Fibroblast of skin of right quadriceps (primary cell): ENCODE measurements around the gene MEI1.
"Not testable (repeated sequence)": the region's sequence is repeated elsewhere in the genome, so short reads cannot be mapped to it uniquely, and the experiment has no call there.

Experiments used
- DNase-seq: peaks from one replicate; pipeline ENCODE4 v3.0.0-alpha.2; 2013

Gene MEI1

DNA sequence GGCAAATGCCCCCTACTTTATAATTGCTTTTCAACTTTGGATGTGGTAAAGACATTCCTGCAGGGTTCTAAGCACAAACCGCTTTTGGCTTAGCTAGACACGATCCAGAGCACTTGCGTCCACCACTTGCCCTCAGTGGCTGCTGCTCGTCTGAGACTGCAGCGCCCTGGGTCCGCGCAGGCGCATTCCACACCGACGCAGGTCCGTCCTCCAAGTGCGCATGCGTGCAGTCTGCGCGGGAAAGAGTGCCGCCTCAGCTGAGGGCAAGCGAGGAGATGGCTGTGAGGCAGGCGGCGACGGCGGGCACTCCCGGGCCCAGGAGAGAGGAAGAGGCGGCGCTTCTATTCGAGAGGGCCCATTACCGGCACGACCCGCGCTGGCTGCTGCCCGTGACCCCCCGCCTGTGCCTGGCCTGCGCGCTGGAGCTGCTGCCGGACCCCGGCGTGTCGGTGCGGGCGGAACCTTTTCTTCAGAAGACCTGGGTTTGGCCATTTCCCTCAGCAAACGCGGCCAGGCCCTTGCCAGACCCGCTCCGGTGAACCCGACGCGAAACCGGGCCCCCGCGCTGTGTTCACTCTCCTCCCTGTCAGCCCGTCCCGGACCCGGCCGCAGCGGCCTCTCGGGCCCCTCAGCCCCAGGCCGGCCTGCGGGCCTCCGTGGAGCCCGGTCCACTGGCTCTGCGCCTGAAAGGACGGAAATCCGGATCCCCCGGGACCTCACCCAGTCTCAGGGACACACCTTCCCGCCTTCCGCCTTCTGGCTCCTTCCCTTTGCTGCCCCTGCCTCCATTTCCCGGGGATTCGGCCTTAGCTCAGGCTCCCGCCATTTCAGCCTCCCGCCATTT is at the start of gene MEI1:
MEI1 (plus strand) TSS at position 240 of the 844 bp plus-strand sequence; CDS start at position 276, 36 bp downstream.
- peak; percentile 77 for DNase-seq

- no peak for DNase-seq
These were observed 49.1 kb upstream of the MEI1 start for GRCh38 chr22:41650229-41650628.

GRCh38 chr22:41650821-41651220 is 48.5 kb upstream of the MEI1 start:
- no peak for DNase-seq

GRCh38 chr22:41654322-41654721 is 45.0 kb upstream of the MEI1 start:
- no peak for DNase-seq

DNA sequence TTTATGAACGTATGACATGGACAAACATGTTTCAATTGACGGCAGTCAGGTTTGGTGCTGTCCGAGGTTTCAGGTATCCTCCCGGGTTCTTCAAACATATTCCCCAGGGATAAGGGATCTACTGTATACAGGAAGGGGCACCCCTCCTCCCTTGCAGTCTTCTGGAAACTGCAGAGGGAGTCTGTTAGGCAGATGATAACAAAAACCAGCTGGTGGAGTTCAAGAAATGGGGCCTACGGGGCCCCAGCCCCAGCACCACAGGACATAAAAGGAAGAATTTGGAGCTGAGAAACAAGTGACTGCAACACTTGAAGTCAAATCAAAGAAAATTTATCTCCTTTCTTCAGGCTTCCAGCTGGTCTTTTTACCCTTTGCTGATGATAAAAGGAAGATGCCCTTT is 42.7 kb upstream of the MEI1 start:
- DNase-seq, result peak; percentile 45

DNA sequence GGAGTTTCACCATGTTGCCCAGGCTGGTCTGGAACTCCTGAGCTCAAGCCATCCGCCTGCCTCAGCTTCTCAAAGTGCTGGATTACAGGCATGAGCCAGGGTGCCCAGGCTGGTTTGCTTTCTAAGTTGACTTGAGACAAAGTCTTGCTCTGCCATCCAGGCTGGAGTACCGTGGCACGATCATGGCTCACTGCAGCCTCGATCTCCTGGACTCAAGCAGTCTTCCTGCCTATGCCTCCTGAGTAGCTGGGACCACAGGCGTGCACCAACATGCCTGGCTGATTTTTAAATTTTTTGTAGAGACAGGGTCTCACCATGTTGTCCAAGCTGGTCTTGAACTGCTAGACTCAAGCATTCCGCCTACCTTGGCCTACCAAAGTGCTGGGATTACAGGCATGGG is 41.6 kb upstream of the MEI1 start:
- no peak for DNase-seq

- DNase-seq, result no peak
These were observed 40.4 kb upstream of the MEI1 start for GRCh38 chr22:41658869-41659268.

DNA sequence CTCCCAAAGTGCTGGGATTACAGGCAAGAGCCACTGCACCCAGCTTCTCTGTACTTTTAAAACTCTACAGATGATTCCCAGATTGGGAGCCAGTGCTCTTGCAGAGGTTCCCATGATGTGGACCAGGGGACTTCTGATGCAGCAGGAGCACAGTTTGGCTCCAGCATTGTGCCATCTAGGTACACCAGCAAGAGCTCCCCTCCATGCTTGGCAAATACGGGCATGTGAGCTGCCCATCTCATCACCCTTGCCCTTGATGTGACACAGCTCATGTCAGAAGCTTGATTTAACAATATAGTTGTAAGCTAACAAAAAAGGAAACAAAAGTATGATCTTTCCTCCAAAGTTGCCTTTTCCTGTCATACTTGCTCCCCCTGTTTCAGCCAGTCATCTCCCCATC is 39.4 kb upstream of the MEI1 start:
- DNase-seq, result no peak

DNA sequence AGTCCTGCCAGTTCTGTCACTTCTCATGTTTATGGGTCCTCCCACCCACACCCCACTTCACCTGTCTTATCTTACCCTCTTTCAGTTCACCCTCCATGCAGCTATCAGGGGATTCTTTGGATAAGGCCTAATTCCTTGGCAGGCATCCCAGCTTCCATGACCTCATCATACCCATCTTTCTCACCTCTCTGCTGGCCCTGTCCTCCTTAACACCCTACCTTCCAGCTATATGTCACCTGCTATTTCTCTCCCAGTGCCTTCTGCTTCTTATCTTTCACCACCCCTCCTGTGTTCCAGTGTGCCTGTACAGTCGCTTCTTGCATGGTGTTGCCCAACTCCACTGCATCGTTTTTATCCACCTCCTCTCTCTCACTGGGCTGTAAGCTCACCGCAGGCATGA is 38.9 kb upstream of the MEI1 start:
- no peak for DNase-seq

DNA sequence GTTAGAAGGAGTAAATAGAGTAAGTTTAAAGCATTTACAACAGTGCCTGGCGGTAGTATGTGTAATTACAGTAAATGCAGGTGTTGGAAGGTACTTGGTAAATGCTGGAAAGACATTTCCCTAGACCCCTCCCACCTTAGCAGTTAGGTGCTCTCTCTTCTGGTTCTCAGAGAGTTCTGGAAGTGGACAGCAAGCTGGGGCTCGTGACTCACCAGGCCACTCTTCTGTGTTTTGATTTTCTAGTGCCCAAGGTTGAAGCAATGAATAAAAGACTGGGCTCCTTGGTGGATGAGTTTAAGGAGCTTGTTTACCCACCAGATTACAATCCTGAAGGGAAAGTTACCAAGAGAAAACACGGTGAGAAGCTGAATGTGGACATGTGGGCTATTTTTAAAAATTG is 38.2 kb upstream of the MEI1 start:
- no peak for DNase-seq

DNA sequence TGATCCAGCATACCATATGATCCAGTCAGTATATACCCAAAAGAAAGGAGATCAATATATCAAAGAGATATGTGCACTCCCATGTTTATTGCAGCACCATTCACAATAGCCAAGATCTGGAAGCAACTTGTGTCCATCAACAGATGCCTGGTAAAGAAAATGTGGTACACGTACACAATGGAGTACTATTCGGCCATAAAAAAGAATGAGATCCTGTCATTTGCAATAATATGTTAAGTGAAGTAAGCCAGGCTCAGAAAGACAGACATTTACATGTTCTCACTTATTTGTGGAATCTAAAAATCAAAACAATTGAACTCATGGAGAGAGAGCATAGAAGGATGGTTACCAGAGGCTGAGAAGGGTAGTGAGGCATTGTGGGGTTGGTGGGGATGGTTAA is 37.6 kb upstream of the MEI1 start:
- no peak for DNase-seq

GRCh38 chr22:41663594-41663993 is 35.7 kb upstream of the MEI1 start:
- not testable (repeated sequence) for DNase-seq

DNA sequence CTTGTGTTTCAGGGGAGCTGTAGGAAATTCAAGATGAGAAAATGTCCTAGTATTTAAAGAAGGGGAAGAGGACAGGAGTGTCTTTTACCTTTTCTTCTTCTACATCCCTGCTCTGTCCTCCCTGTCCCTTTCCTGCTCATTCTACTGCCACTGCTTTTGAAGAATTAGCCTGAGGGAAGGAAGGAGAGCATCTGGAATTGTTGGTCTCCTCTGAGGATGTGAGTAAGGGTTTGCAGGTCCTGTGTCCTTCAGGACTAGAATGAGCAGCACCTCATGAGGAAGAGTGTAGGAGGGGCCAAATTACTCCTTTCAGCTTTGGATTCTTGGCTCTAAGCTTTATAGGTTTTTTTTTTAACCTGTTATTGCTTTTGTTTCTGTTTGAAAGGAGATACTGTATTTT is 34.8 kb upstream of the MEI1 start:
- no peak for DNase-seq

DNA sequence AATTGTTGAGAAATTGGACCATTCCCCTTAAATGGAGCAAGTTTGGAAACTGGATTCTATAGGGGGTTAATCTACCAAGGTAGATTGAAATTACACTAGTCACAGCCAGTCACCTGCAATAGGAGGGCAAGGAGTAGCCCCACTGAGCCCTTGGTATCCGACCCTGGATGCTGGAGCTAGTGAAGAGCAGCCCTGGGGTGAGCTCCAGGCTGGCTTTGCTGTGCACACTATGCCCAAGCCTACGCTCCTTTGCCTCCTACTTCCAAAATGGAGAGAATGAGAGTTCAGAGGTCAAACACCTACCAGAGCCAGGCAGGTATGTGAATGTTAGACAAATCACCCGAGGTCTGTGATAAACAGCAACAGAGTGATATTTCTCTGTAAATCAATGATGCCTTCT is 34.4 kb upstream of the MEI1 start:
- DNase-seq, result no peak

DNA sequence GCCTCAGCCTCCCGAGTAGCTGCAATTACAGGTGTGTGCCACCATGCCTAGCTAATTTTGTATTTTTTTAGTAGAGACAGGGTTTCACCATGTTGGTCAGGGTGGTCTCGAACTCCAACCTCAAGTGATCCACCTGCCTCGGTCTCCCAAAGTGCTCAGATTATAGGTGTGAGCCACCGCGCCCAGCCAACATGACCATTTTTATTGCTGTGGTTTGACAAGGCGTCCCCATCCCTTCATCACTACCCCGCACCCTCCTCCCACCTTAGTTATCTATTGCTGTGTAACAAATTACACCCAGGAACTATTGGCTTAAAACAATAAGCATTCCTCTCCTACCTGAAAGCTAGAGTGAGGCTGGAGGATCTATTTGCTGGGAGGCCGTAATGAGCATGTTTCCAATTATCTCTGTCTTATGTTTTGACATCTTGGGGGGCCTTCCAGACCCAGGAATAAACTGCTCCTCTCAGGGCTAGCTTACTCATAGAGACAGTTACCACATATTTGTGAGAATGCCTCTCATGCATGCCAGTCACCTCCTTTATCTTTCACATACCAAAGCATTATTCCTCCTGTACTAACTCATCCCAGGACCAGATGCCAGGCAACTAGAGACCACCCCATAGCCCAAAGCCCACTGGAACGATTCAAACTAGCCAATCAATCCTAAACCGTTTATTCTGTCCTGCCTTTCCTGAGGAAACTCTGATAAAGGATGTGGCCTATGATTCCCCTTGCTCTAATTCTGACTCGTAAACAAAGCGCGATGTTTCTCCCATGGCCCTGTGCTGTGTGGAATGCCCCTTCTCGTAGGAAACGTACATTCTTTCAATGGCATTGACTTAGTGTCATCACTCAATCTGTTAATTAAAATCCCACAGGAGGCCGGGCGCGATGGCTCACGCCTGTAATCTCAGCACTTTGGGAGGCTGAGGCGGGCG is 30.1 kb upstream of the MEI1 start:
- DNase-seq, result peak; percentile 92

DNA sequence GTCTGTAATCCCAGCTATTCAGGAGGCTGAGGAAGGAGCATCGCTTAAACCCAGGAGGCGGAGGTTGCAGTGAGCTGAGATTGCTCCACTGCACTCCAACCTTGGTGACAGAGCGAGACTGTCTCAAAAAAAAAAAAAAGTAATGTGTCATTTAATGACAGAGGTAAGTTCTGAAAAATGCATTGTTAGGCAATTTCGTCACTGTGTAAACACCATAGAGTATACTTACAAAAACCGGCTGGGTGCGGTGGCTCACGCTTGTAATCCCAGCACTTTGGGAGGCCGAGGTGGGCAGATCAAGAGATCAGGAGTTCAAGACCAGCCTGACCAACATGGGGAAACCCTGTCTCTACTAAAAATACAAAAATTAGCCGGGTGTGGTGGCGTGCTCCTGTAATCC is 27.2 kb upstream of the MEI1 start:
- DNase-seq, result not testable (repeated sequence)

- no peak for DNase-seq
These were observed 26.4 kb upstream of the MEI1 start for GRCh38 chr22:41672780-41673509.

- DNase-seq, result no peak
These were observed 24.4 kb upstream of the MEI1 start for GRCh38 chr22:41674846-41675340.

DNA sequence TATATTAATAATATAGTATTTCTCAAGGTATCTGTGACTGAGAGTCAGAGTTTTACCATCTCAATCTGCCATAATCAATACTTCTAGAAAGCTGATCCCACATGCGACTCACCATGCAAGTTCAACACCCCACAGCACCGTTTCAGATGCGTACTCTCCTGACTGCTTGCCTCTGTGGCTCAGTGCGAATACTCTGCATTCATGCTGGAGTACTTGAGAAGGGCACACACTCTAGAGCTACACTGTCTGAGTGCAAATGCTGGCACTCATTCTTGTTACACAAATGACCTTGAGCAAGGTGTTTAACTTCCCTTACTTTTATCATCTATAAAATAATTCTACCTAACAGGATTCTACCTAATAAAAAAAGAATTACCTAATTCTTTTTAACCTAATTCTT is 23.2 kb upstream of the MEI1 start:
- DNase-seq, result no peak

GRCh38 chr22:41681616-41682015 is 17.7 kb upstream of the MEI1 start:
- DNase-seq, result no peak

DNA sequence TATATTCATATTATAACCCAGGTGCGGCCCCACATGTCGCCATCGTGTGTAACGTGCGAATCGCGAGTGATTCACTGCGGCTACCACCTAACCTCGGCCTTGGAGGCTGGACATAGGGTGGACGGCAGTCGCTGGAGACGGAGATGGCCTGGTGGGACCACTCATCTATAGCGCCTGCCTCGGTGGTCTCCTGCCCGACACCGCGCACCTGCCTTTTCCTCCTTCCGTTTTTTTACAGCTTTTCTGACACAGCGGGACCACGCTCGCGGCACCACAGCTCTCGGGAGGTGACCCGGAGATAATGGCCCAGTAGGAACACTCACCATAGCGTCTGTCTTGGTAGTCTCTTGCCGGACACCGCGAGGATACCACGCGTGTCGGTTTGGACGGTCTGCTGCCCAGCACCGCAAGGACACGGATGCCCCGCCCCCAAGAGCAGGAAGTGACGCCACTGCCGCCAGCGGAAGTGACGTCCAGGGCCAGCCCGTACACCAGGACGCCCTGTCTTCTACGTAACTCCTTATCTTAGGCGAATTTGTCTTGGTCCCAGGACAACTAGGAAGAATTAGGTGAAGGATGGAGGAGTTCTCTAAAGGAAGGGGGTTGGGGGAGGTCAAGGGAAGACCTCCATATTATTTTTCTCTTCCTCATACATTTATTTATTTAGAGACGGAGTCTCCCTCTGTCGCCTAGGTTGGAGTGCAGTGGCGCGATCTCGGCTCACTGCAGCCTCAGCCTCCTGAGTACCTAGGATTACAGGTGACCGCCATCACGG is 17.1 kb upstream of the MEI1 start:
- peak; percentile 81 for DNase-seq

DNA sequence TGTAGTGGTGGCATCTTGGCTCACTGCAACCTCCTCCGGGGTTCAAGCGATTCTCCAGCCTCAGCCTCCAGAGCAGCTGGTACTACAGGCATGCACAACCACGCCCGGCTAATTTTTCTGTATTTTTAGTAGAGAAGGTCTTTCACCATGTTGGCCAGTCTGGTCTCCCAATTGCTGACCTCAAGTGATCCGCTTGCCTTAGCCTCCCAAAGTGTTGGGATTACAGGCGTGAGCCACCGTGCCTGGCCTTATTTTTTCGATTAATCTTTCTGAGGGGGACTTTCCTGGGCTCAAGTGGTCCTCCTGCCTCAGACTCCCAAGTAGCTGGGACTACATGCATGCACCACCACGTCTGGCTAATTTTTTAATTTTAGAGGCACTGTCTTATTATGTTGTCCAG is 16.3 kb upstream of the MEI1 start:
- DNase-seq, result no peak
